K562 (cell line): ENCODE results near the gene ZNF711. TPM values are rescaled to one million over a fixed set of nuclear protein-coding genes. Genes with fewer than 3 reads are reported as not detected.

Source experiments
- ATAC-seq: fragments of 200-7000 bp; cut with Tn5 transposase; 3 replicates; pipeline ENCODE4 v1.9.1; 2020; ENCODE audit warnings: moderate library complexity
- BruUV-seq: library from RNA; stranded (reverse); fragments of 400-500 nt; replicated peaks from 2 replicates; lab custom pipeline; 2021; lab: Mats Ljungman, UMichigan
- CTCF ChIA-PET: fragments of 300-600 bp; formaldehyde crosslinking; extraction: SDS; loops from one replicate; lab custom pipeline; 2021; ENCODE audit warnings: low intra/inter-chr PET ratio; lab: Yijun Ruan, JAX
- POLR2A ChIA-PET: fragments of 300-600, 350-650 bp; sonication (Branson Sonifier 250); formaldehyde crosslinking; extraction: SDS; loops from one replicate; lab custom pipeline; 2021; ENCODE audit warnings: antibody characterized with exemption, inconsistent platforms; lab: Yijun Ruan, JAX
- DNase-seq, 4 experiments: peaks; one replicate each; pipeline versions ENCODE4 v3.0.0 to v3.0.0-alpha.2; 2011 to 2018; ENCODE audit warnings: low spot score in 3 of 4, mixed read lengths in 3 of 4; ENCODE audit errors: extremely low read depth in 1 of 4
- FAIRE-seq: peaks from 2 replicates; lab custom pipeline; 2011; peaks lifted over from hg19 to GRCh38; lab: Jason Lieb, UNC
- H2AFZ ChIP-seq: 2 replicates; pipeline ENCODE4 v1.6.0; 2011; ENCODE audit warnings: low read depth, low read length, control low read depth, inconsistent platforms
- H3K27ac ChIP-seq: fragments of 200-600 bp; 3 replicates; pipeline ENCODE4 v1.8.0; 2011; ENCODE audit warnings: low read depth, mild to moderate bottlenecking, control low read depth, inconsistent platforms, low read length, moderate library complexity, mixed read lengths; ENCODE audit errors: extremely low read depth
- H3K27me3 ChIP-seq, 2 experiments: fragments of 300-600 bp in 1 of 2; 2 replicates in 1 of 2; 3 replicates in 1 of 2; pipeline versions ENCODE4 v1.6.0 to v1.8.0; 2011; ENCODE audit warnings: inconsistent platforms in 2 of 2, low read length in 2 of 2, mild to moderate bottlenecking in 1 of 2, mixed read lengths in 1 of 2, moderate library complexity in 1 of 2; ENCODE audit not compliant: control insufficient read depth in 2 of 2, insufficient read depth in 2 of 2
- H3K36me3 ChIP-seq: fragments of 300-600 bp; 3 replicates; pipeline ENCODE4 v1.8.0; 2011; ENCODE audit warnings: mild to moderate bottlenecking, low read length, inconsistent platforms; ENCODE audit not compliant: control insufficient read depth, insufficient read depth
- H3K4me1 ChIP-seq, 2 experiments: fragments of 200-600 bp in 1 of 2; replicated peaks in 1 of 2; 2 replicates in 1 of 2; 3 replicates in 1 of 2; pipeline versions ENCODE4 v1.5.1 to v1.8.0; 2011; ENCODE audit warnings: inconsistent platforms in 2 of 2, low read length in 2 of 2, mild to moderate bottlenecking in 1 of 2, mixed read lengths in 1 of 2, moderate library complexity in 1 of 2; ENCODE audit not compliant: control insufficient read depth in 2 of 2, insufficient read depth in 2 of 2
- H3K4me2 ChIP-seq: 2 replicates; pipeline ENCODE4 v1.6.1; 2011; ENCODE audit warnings: low read length, control low read depth, inconsistent platforms, mixed read lengths; ENCODE audit not compliant: insufficient read depth
- H3K4me3 ChIP-seq: fragments of 200-600 bp; sonication (generic), shearing (Covaris generic); 2 replicates; pipeline ENCODE4 v1.5.1; 2016; ENCODE audit warnings: control low read depth, inconsistent platforms
- H3K79me2 ChIP-seq: fragments of 200-600 bp; 3 replicates; pipeline ENCODE4 v1.8.0; 2011; ENCODE audit warnings: low read length, inconsistent platforms; ENCODE audit not compliant: control insufficient read depth, insufficient read depth
- H3K9ac ChIP-seq, 2 experiments: 2 replicates each; pipeline versions ENCODE4 v1.6.0 to v1.6.1; 2011; ENCODE audit warnings: low read depth in 2 of 2, low read length in 2 of 2, control low read depth in 1 of 2, inconsistent platforms in 1 of 2, mild to moderate bottlenecking in 1 of 2, mixed read lengths in 1 of 2; ENCODE audit not compliant: insufficient read depth in 1 of 2
- H3K9me1 ChIP-seq: one replicate; pipeline ENCODE4 v1.6.0; 2011; ENCODE audit warnings: inconsistent platforms, mild to moderate bottlenecking, low read length, moderate library complexity; ENCODE audit not compliant: control insufficient read depth, insufficient read depth
- H3K9me3 ChIP-seq: replicated peaks from 2 replicates; pipeline ENCODE4 v1.5.1; 2011; ENCODE audit warnings: low read depth, low read length, inconsistent platforms; ENCODE audit not compliant: control insufficient read depth, insufficient read depth
- H4K20me1 ChIP-seq: replicated peaks from 2 replicates; pipeline ENCODE4 v1.6.1; 2011; ENCODE audit warnings: low read length, inconsistent platforms, mixed read lengths; ENCODE audit not compliant: control insufficient read depth, insufficient read depth
- IRF9 ChIP-seq: fragments of 450-650 bp; IDR thresholded peaks from 2 replicates; pipeline ENCODE4 v1.6.1; 2016; ENCODE audit warnings: missing biosample characterization, missing genetic modification characterization
- RBM22 ChIP-seq: fragments of 200-400 bp; formaldehyde crosslinking; IDR thresholded peaks from 2 replicates; pipeline ENCODE4 v1.6.1; 2018; ENCODE audit warnings: low read length, low read depth; ENCODE audit not compliant: poor library complexity, severe bottlenecking
- RREB1 ChIP-seq: fragments of 250-450 bp; sonication (Bioruptor Pico); IDR thresholded peaks from 2 replicates; pipeline ENCODE4 v1.4.0; 2020
- ZNF668 ChIP-seq: fragments of 250-450 bp; sonication (Bioruptor Pico); IDR thresholded peaks from 2 replicates; pipeline ENCODE4 v1.8.0; 2022; ENCODE audit warnings: mild to moderate bottlenecking, inconsistent platforms
- ZNF766 ChIP-seq: fragments of 200-800 bp; sonication (Bioruptor generic); conservative IDR thresholded peaks from 2 replicates; pipeline ENCODE4 v1.6.1; 2016; ENCODE audit warnings: missing genetic modification characterization, missing compliant biosample characterization
- WGBS: fragments of 100-300 bp; shearing (Covaris generic); methylation state at CpG from one replicate; pipeline ENCODE4 v1.1.6; 2016; ENCODE audit warnings: low coverage, mixed read lengths; ENCODE audit not compliant: insufficient coverage; ENCODE audit errors: missing lambda C conversion rate; 5-methylcytosine and 5-hydroxymethylcytosine counted together
- in situ Hi-C: fragments of 300-500 bp; cut with MboI; formaldehyde crosslinking; loops from 4 replicates; pipeline ENCODE4 v1.15.0; 2018; ENCODE audit warnings: inconsistent platforms, mixed read lengths
- intact Hi-C: fragments of 100-400 bp; cut with micrococcal nuclease; formaldehyde crosslinking; loops from 2 replicates; pipeline ENCODE4 v1.14.2; 2022
- polyA plus RNA-seq, 8 experiments: library from polyadenylated mRNA; depleted of rRNA in 4 of 8; stranded (reverse) in 5 of 8; unstranded in 3 of 8; fragments of >200 nt; fragmentation: Nextera tagmentation in 2 of 8; fragmentation: Illumina TruSeq in 1 of 8; extraction: Ambion mirVana in 2 of 8; extraction: Trizol in 1 of 8; gene quantifications; 2 replicates each; pipeline versions ENCODE4 v1.2.1 to v1.2.3, GENCODE V29; 2011 to 2014; ENCODE audit warnings: inconsistent platforms in 1 of 8, missing spikeins in 1 of 8
- total RNA-seq, 7 experiments: library from RNA; depleted of rRNA in 6 of 7; stranded (reverse); fragments of >200 nt in 6 of 7; fragmentation: Illumina TruSeq in 2 of 7; extraction: Trizol in 2 of 7; gene quantifications; 2 replicates each; pipeline versions ENCODE4 v1.2.1 to v1.2.3, GENCODE V29; 2011 to 2021; ENCODE audit warnings: low replicate concordance in 1 of 7
- TF ChIP-seq, protein P1 (sequence below): fragments of 450-650 bp; formaldehyde crosslinking; IDR thresholded peaks from 2 replicates; pipeline ENCODE4 v1.4.0; 2020; ENCODE audit warnings: mild to moderate bottlenecking, mixed read lengths

ZNF711 gene
- total and polyA plus RNA-seq, 9 of the 15 experiments (the other 6 are each of a cell fraction or from before 2014, with no cell fraction given): 1.9 to 6.7 (median 5.2) TPM

DNA sequence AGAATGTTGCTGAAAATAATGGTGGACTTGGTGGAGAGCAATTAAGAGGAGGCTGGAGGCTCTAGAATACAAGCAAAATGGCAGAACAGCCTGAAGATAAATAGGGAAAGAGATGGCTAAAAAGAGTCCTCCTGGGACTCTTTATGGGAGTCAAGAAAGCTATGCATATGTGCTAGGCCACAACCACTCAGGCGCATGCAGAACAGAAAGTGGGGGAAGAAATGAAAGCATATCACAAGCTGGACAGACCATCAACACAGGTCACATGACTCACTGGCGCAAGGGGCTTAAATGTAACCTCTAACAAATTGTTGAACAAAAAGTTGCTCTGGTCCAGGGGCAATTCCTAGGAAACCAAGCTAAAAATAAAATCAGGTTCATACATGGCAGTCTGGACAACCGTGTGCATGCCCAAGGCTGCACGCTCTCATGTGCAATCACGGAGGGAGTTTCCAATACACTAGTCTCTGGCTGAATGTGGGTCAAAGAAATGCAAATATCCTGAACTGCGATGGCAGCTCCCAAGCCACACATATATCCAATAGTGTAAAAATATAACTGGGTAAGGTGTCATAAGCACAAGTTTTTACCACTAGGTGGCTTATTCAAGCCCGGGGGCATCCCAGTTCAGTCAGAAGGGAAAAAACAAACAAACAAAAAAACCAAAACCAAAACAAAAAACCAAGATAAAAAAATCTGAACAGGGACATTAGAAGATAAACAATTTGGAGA lies 45.4 kb downstream of the ZNF711 start:
- Histone ChIP-seq H3K27ac (no peak overlapping the region), H4K20me1 (no peaks in the 10 kb centered on the region), H3K4me3 (no peak overlapping the region), H2AFZ (no peak overlapping the region), H3K4me2 (no peak overlapping the region), H3K27me3 (no peaks in the 10 kb centered on the region), H3K4me1 (no peaks in the 10 kb centered on the region), H3K9ac (no peak overlapping the region), H3K9me3 (no peaks in the 10 kb centered on the region), H3K36me3 (no peaks in the 10 kb centered on the region), H3K9me1 (no peaks in the 10 kb centered on the region), H3K79me2 (no peaks in the 10 kb centered on the region)
- in situ Hi-C loops: no loop called here
- no peak for FAIRE-seq
- ChIA-PET POLR2A (no interaction called here), CTCF (no interaction called here)
- under 1% methylated on average over 7 of the region's 7 CpGs for WGBS
- ATAC-seq: no peak
- no peak for TF ChIP-seq ZNF766 (CRISPR knock-in tag)
- TF ChIP-seq, protein P1, sequence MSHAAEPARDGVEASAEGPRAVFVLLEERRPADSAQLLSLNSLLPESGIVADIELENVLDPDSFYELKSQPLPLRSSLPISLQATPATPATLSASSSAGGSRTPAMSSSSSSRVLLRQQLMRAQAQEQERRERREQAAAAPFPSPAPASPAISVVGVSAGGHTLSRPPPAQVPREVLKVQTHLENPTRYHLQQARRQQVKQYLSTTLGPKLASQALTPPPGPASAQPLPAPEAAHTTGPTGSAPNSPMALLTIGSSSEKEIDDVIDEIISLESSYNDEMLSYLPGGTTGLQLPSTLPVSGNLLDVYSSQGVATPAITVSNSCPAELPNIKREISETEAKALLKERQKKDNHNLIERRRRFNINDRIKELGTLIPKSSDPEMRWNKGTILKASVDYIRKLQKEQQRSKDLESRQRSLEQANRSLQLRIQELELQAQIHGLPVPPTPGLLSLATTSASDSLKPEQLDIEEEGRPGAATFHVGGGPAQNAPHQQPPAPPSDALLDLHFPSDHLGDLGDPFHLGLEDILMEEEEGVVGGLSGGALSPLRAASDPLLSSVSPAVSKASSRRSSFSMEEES: peak; percentile 7; the same call in 1 of the 2 replicates
- BruUV-seq: no TSS peak
- intact Hi-C loops: no loop called here
- peak in 2 of 4 experiments; percentile 8 for DNase-seq

GRCh38 chrX:85303544-85303943 lies 59.8 kb downstream of the ZNF711 start:
- H2AFZ ChIP-seq: no peak overlapping the region
- no peak for DNase-seq
- H3K36me3 ChIP-seq: no peaks in the 10 kb centered on the region
- no peak overlapping the region for H3K4me2 ChIP-seq
- H3K9me1 ChIP-seq: no peaks in the 10 kb centered on the region
- CTCF ChIA-PET: no interaction called here
- no TSS peak for BruUV-seq
- intact Hi-C loops: no loop called here
- no peaks in the 10 kb centered on the region for H3K9me3 ChIP-seq
- no peaks in the 10 kb centered on the region for H3K79me2 ChIP-seq
- ATAC-seq: no peak
- POLR2A ChIA-PET: no interaction called here
- no peaks in the 10 kb centered on the region for H3K27me3 ChIP-seq
- FAIRE-seq: no peak
- WGBS: 0% methylated on average over 3 of the region's 3 CpGs
- H3K4me3 ChIP-seq: no peak overlapping the region
- H3K27ac ChIP-seq: no peak overlapping the region
- H4K20me1 ChIP-seq: no peaks in the 10 kb centered on the region
- no peak overlapping the region for H3K9ac ChIP-seq
- no peaks in the 10 kb centered on the region for H3K4me1 ChIP-seq
- in situ Hi-C loops: no loop called here
- no peak for TF ChIP-seq IRF9 (tag)
- TF ChIP-seq RREB1 (CRISPR knock-in tag): no peak
- no peak for TF ChIP-seq ZNF668
- no peak for TF ChIP-seq RBM22
